ENCODE results near the gene DOK7. TPM values are rescaled to one million over a fixed set of nuclear protein-coding genes. Genes with fewer than 3 reads are reported as not detected.

Gene DOK7
- total RNA-seq, 1 experiment from 2014 or later = 7.6 TPM

DNA sequence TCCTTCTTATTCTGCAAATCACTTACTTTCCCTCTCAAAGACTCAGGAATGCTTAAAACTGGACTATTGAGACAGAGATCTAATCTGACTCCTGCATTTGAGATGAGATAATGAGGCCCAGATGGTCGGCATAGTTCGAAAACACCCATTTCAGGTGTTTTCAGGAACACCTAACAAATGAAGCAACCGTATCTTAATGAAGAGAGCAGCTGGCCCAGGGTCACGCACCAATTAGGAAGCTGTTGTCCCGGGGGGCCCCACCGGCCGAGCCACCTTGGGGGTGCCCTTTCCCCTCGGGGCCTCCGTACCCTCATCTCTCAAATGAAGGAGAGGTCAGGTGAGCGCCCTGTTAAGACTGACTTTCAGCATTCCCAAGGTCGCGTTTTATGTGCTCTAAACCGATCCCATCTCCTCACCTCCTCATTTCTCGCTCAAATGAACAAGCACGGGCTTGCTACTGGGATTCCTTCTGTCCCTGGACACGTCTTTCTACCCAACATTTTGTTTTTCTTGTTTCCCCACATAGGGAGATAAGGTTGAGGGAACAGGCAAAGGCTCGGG lies 68.3 kb downstream of the DOK7 start:
- no peak overlapping the region for H3K27ac ChIP-seq
- TSS peak; percentile 56 for BruUV-seq (replicated peaks)
- no peaks in the 10 kb centered on the region for H3F3A ChIP-seq (ENCODE audit: insufficient read depth, low read depth)
- H3K36me3 ChIP-seq (ENCODE audit: low read depth) = no peaks in the 10 kb centered on the region
- H3K9me2 ChIP-seq (ENCODE audit: insufficient read depth) = no peaks in the 10 kb centered on the region
- no peaks in the 10 kb centered on the region; the same call in 1 of the 2 replicates for H4K20me1 ChIP-seq (ENCODE audit: insufficient read depth)
- no peak for DNase-seq
- ChIA-PET CTCF (no interaction called here), POLR2A (ENCODE audit: unreplicated experiment) (no interaction called here)
- H2AFZ ChIP-seq = peak overlapping the region; percentile 74; the same call in 1 of the 2 replicates
- H3K79me2 ChIP-seq (ENCODE audit: low read depth) = peaks cover 16% of the 10 kb centered on the region
- H3K9me3 ChIP-seq (ENCODE audit: insufficient read depth, low read depth) = no peaks in the 10 kb centered on the region
- 0 out of 2 replicates have a peak, but pooled peaks cover 6% of the 10 kb centered on the region for H3K27me3 ChIP-seq (ENCODE audit: insufficient read depth, low read depth)
- H3K4me2 ChIP-seq = peak overlapping the region; percentile 93
- peaks cover 8% of the 10 kb centered on the region; the same call in 1 of the 2 replicates for H3K4me1 ChIP-seq (replicated peaks; ENCODE audit: insufficient read depth)
- no peak for TF ChIP-seq EZH2 (IDR thresholded peaks at IDR 0.05; ENCODE audit: low read depth)
- TF ChIP-seq, protein P1, sequence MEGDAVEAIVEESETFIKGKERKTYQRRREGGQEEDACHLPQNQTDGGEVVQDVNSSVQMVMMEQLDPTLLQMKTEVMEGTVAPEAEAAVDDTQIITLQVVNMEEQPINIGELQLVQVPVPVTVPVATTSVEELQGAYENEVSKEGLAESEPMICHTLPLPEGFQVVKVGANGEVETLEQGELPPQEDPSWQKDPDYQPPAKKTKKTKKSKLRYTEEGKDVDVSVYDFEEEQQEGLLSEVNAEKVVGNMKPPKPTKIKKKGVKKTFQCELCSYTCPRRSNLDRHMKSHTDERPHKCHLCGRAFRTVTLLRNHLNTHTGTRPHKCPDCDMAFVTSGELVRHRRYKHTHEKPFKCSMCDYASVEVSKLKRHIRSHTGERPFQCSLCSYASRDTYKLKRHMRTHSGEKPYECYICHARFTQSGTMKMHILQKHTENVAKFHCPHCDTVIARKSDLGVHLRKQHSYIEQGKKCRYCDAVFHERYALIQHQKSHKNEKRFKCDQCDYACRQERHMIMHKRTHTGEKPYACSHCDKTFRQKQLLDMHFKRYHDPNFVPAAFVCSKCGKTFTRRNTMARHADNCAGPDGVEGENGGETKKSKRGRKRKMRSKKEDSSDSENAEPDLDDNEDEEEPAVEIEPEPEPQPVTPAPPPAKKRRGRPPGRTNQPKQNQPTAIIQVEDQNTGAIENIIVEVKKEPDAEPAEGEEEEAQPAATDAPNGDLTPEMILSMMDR (conservative IDR thresholded peaks at IDR 0.05) = no peak
- H3K4me3 ChIP-seq = peak overlapping the region; percentile 81
- intact Hi-C loops (cut with micrococcal nuclease; ENCODE audit: unreplicated experiment) = loop anchor here (5.0 kb wide), 2 partner anchors 274 to 351 kb away; no protein-coding TSS in a partner anchor

DNA sequence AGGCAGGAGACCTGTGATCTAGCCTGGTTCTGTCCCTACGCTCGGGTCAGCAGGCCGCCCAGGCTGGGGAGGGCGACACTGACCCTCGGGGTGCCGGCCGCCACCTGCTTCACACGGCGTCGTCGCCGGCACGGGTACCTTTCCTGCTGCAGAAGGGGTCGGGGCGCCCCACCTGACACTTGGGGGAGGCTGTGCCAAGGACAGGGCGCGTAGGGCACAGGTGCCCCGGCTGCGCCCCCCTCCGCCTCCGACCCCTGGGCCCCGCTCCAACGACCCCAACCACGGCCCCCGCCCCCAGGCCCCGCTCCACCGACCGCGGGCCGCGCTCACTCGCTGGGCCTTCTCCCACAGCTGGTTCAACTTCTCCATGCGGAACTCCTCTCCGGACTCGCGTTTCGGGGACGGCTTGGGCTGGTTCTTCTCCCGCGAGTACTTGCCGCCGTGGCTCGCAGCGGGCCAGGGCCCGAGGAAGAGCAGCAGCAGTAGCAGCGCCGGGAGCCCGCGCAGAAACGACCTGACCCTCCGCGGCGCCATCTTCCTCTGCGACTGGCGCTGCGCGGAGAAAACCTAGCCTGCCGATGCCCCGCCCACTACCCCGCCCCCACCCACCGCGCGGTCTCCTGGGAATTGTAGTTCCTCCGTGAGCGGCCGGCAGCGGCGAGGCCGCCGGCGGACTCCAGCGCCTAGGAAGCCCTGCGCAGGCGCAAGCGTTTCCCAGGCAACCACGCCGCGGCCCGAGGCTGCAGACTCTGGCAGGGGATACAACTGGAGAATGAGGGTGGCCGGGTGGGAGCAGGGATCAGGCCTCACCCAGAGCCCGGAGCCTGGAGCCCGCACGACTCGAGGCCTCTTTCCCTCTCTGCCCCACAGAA lies 69.0 kb downstream of the DOK7 start, which contains the start of gene LRPAP1:
TSS of gene LRPAP1 (minus strand) at position 544 of the 872 bp plus-strand sequence. CDS start at position 534, 10 bp downstream.
- H3K27ac ChIP-seq = no peak within 1 kb of the TSS
- 0 out of 2 replicates have a peak, but pooled peaks cover 6% of the 10 kb centered on the region for H3K27me3 ChIP-seq (ENCODE audit: insufficient read depth, low read depth)
- H3K36me3 ChIP-seq (ENCODE audit: low read depth) = no peaks in the 10 kb centered on the region
- intact Hi-C loops (cut with micrococcal nuclease; ENCODE audit: unreplicated experiment) = loop anchor here (5.0 kb wide), 2 partner anchors 275 to 350 kb away; no protein-coding TSS in a partner anchor
- peak within 1 kb of the TSS; percentile 74; the same call in 1 of the 2 replicates for H2AFZ ChIP-seq
- no TSS peak for BruUV-seq (replicated peaks)
- peak within 1 kb of the TSS; percentile 93 for H3K4me2 ChIP-seq
- POLR2A ChIA-PET (ENCODE audit: unreplicated experiment) = no interaction called here
- H3K4me3 ChIP-seq = peak within 1 kb of the TSS; percentile 81
- DNase-seq = peak; percentile 58 to 86
- no peaks in the 10 kb centered on the region for H3F3A ChIP-seq (ENCODE audit: insufficient read depth, low read depth)
- no peaks in the 10 kb centered on the region for H3K9me3 ChIP-seq (ENCODE audit: insufficient read depth, low read depth)
- no peaks in the 10 kb centered on the region; the same call in 1 of the 2 replicates for H4K20me1 ChIP-seq (ENCODE audit: insufficient read depth)
- no peak for TF ChIP-seq EZH2 (IDR thresholded peaks at IDR 0.05; ENCODE audit: low read depth)
- TF ChIP-seq, protein P1 (conservative IDR thresholded peaks at IDR 0.05) = no peak
- H3K9me2 ChIP-seq (ENCODE audit: insufficient read depth) = no peaks in the 10 kb centered on the region
- peaks cover 8% of the 10 kb centered on the region; the same call in 1 of the 2 replicates for H3K4me1 ChIP-seq (replicated peaks; ENCODE audit: insufficient read depth)
- peaks cover 16% of the 10 kb centered on the region for H3K79me2 ChIP-seq (ENCODE audit: low read depth)
- CTCF ChIA-PET = no interaction called here

DNA sequence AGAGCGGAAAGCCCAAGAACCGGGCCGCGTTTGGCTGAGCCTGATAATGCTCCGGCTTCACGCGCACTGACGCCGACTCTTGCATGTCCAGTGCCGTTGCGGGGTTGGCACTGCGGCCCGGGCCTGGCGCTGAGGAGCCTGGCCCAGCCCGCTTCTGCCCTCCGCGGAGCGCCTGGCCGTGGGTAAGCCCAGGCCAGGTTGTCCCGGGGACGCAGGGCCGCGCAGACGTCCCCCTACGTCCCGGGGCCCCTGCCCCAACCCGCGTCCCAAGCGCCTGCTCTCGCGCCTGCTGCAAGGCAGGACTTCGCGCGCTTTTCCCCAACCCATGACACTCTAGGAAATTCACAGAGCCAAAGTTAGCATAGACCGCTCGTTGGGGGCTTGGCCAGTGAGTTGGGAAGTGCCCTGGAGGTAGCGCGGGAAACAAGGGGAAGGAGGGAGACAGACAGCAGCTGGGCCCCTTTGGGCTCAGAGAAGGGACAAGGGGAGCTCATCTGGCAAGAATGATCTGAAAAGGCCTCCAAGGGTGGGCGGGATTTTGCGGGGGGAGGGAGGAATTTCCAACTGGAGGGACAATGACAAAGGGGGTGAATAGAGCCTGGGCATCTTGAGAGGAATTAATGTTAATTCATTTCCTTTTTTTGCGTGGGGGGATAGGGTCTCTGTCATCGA lies 69.8 kb downstream of the DOK7 start:
- BruUV-seq (replicated peaks) = no TSS peak
- H4K20me1 ChIP-seq (ENCODE audit: insufficient read depth) = no peaks in the 10 kb centered on the region; the same call in 1 of the 2 replicates
- CTCF ChIA-PET = interaction anchor here (0.5 kb wide), 1 partner anchor 920 kb away, joined by 6 read pairs; no protein-coding TSS in a partner anchor
- H3K27me3 ChIP-seq (ENCODE audit: insufficient read depth, low read depth) = 0 out of 2 replicates have a peak, but pooled peaks cover 6% of the 10 kb centered on the region
- no peaks in the 10 kb centered on the region for H3F3A ChIP-seq (ENCODE audit: insufficient read depth, low read depth)
- no peaks in the 10 kb centered on the region for H3K36me3 ChIP-seq (ENCODE audit: low read depth)
- POLR2A ChIA-PET (ENCODE audit: unreplicated experiment) = no interaction called here
- H3K4me3 ChIP-seq = no peak overlapping the region; the same call in 1 of the 2 replicates
- peaks cover 8% of the 10 kb centered on the region; the same call in 1 of the 2 replicates for H3K4me1 ChIP-seq (replicated peaks; ENCODE audit: insufficient read depth)
- intact Hi-C loops (cut with micrococcal nuclease; ENCODE audit: unreplicated experiment) = loop anchor here (5.0 kb wide), 2 partner anchors 276 to 349 kb away; no protein-coding TSS in a partner anchor
- no peak for DNase-seq
- TF ChIP-seq EZH2 (IDR thresholded peaks at IDR 0.05; ENCODE audit: low read depth) = no peak
- TF ChIP-seq, protein P1 (conservative IDR thresholded peaks at IDR 0.05) = no peak
- H3K9me3 ChIP-seq (ENCODE audit: insufficient read depth, low read depth) = no peaks in the 10 kb centered on the region
- no peaks in the 10 kb centered on the region for H3K9me2 ChIP-seq (ENCODE audit: insufficient read depth)
- H2AFZ ChIP-seq = no peak overlapping the region
- H3K79me2 ChIP-seq (ENCODE audit: low read depth) = peaks cover 16% of the 10 kb centered on the region
- H3K4me2 ChIP-seq = peak overlapping the region; percentile 93; the same call in 1 of the 2 replicates
- no peak overlapping the region for H3K27ac ChIP-seq

Measured in PC-9 (cell line).